ENCODE measurements around the gene RLIM. TPM values are rescaled to one million over a fixed set of nuclear protein-coding genes. Genes with fewer than 3 reads are reported as not detected.

The RLIM gene
- total and polyA plus RNA-seq, 2 of the 13 experiments (the other 11 are each of a cell fraction or from before 2014, with no cell fraction given) = 7.7 to 24.5 TPM

GRCh38 chrX:74550295-74550802 is 64.1 kb downstream of the RLIM start:
- Histone ChIP-seq H3K4me3 (replicated peaks in 1 of 3; ENCODE audit: insufficient read depth in 1 of 3, low read depth in 2 of 3, low read length in 3 of 3) (no peak overlapping the region), H3K27ac (ENCODE audit: extremely low read length, insufficient read depth, low read length) (no peak overlapping the region), H3K4me1 (ENCODE audit: insufficient read depth, low read length) (no peaks in the 10 kb centered on the region), H3K36me3 (replicated peaks in 1 of 2; ENCODE audit: control insufficient read depth in 1 of 2, insufficient read depth in 2 of 2, low read length in 2 of 2) (no peaks in the 10 kb centered on the region), H3K9me3 (ENCODE audit: low read length) (no peaks in the 10 kb centered on the region), H2AFZ (ENCODE audit: low read length) (no peak overlapping the region), H3K4me2 (ENCODE audit: low read depth, low read length) (peak overlapping the region; percentile 59; the same call in 1 of the 2 replicates), H3K27me3 (ENCODE audit: control insufficient read depth in 1 of 2, insufficient read depth in 2 of 2, low read length in 2 of 2) (no peaks in the 10 kb centered on the region), H4K20me1 (ENCODE audit: insufficient read depth, low read length) (no peaks in the 10 kb centered on the region), H3K9ac (ENCODE audit: insufficient read depth, low read depth, low read length) (no peak overlapping the region), H3K79me2 (ENCODE audit: insufficient read depth, low read length) (no peaks in the 10 kb centered on the region)
- POLR2A ChIA-PET = no interaction called here
- DNase-seq (ENCODE audit: low spot score) (peak; percentile 53), ATAC-seq (peak; percentile 92), FAIRE-seq (peak; percentile 75)
- no TSS peak for BruUV-seq (replicated peaks)
- intact Hi-C loops (cut with micrococcal nuclease; ENCODE audit: unreplicated experiment) (loop anchor here (1.0 to 5.0 kb wide), 2 partner anchors 57 to 1052 kb away; no protein-coding TSS in a partner anchor), in situ Hi-C loops (cut with HindIII; ENCODE audit: extremely low pct_ligation_motif_present, low pct_unique_long_range_greater_than_20kb) (no loop called here)
- WGBS (ENCODE audit: low lambda C conversion rate) = 40% methylated on average over 6 of the region's 24 CpGs
- CTCF ChIA-PET (ENCODE audit: low intra/inter-chr PET ratio, low total read pairs) = interaction anchor here (0.6 to 2.9 kb wide), 4 partner anchors 9 to 169 kb away, joined by 3 to 17 read pairs (median 4); no protein-coding TSS in a partner anchor
- TF ChIP-seq ARID3A (IDR thresholded peaks at IDR 0.05; ENCODE audit: low read depth, low read length) (peak; percentile 94), STAG1 (CRISPR knock-in tag; IDR thresholded peaks at IDR 0.05) (peak; percentile 83), ZMYM4 (CRISPR knock-in tag; IDR thresholded peaks at IDR 0.05) (peak; percentile 43), ZNF280B (CRISPR knock-in tag; IDR thresholded peaks at IDR 0.05; ENCODE audit: borderline replicate concordance) (0 out of 2 replicates have a peak, but pooled peaks have one; percentile 25), SMC3 (IDR thresholded peaks at IDR 0.05; ENCODE audit: low read length) (peak; percentile 48; the same call in 1 of the 2 replicates), TCF12 (IDR thresholded peaks at IDR 0.05) (no peak), TCF12 (CRISPR knock-in tag; IDR thresholded peaks at IDR 0.05) (no peak), KDM5B (CRISPR knock-in tag; IDR thresholded peaks at IDR 0.05; ENCODE audit: borderline replicate concordance) (peak; percentile 34; the same call in 1 of the 2 replicates), ZNF709 (CRISPR knock-in tag; IDR thresholded peaks at IDR 0.05) (no peak), HMGXB4 (CRISPR knock-in tag; IDR thresholded peaks at IDR 0.05; ENCODE audit: borderline replicate concordance in 1 of 2, low read depth in 1 of 2) (peak; percentile 52 to 81; a peak in 3 of 4 replicates), KDM2A (CRISPR knock-in tag; IDR thresholded peaks at IDR 0.05; ENCODE audit: borderline replicate concordance, low read depth) (peak; percentile 75), SP5 (CRISPR knock-in tag; IDR thresholded peaks at IDR 0.05; ENCODE audit: borderline replicate concordance, low read depth) (no peak), ZNF329 (CRISPR knock-in tag; IDR thresholded peaks at IDR 0.05; ENCODE audit: low read depth) (no peak), CBX5 (CRISPR knock-in tag; IDR thresholded peaks at IDR 0.05; ENCODE audit: borderline replicate concordance) (peak; percentile 20; the same call in 1 of the 2 replicates), ZNF724P (CRISPR knock-in tag; IDR thresholded peaks at IDR 0.05; ENCODE audit: borderline replicate concordance) (no peak), ZNF83 (CRISPR knock-in tag; IDR thresholded peaks at IDR 0.05; ENCODE audit: borderline replicate concordance) (no peak), ZBTB25 (CRISPR knock-in tag; IDR thresholded peaks at IDR 0.05) (no peak), RAD21 (CRISPR knock-in tag; IDR thresholded peaks at IDR 0.05) (peak; percentile 79), RORA (CRISPR knock-in tag; IDR thresholded peaks at IDR 0.05) (no peak)

Data from HepG2 (cell line).